Keratinocyte (primary cell): Measurements from ENCODE around the gene CFAP100. TPM values are rescaled to one million over a fixed set of nuclear protein-coding genes. Genes with fewer than 3 reads are reported as not detected.

ENCODE experiments used
- DNase-seq: peaks from one replicate; pipeline ENCODE4 v3.0.0-alpha.2; 2011; ENCODE audit warnings: low read depth, missing footprints, low spot score
- FAIRE-seq: peaks from 2 replicates; lab custom pipeline; 2011; peaks lifted over from hg19 to GRCh38; lab: Jason Lieb, UNC
- H2AFZ ChIP-seq: 2 replicates; pipeline ENCODE4 v1.6.0; 2012; ENCODE audit warnings: low read length, control low read depth, inconsistent platforms; ENCODE audit not compliant: control insufficient read depth
- H3K27ac ChIP-seq: 2 replicates; pipeline ENCODE4 v1.5.1; 2011; ENCODE audit warnings: low read length; ENCODE audit not compliant: control insufficient read depth, insufficient read depth
- H3K27me3 ChIP-seq: 3 replicates; pipeline ENCODE4 v1.6.0; 2011; ENCODE audit warnings: low read length; ENCODE audit not compliant: control insufficient read depth, insufficient read depth; ENCODE audit errors: extremely low read depth
- H3K36me3 ChIP-seq, 2 experiments: 2 replicates in 1 of 2; 3 replicates in 1 of 2; pipeline ENCODE4 v1.5.1; 2011; ENCODE audit warnings: low read length in 2 of 2, mild to moderate bottlenecking in 1 of 2; ENCODE audit not compliant: control insufficient read depth in 2 of 2, insufficient read depth in 2 of 2; ENCODE audit errors: extremely low read depth in 1 of 2
- H3K4me1 ChIP-seq: 3 replicates; pipeline ENCODE4 v1.5.1; 2011; ENCODE audit warnings: low read length; ENCODE audit not compliant: control insufficient read depth, insufficient read depth; ENCODE audit errors: extremely low read depth
- H3K4me2 ChIP-seq: 3 replicates; pipeline ENCODE4 v1.6.0; 2011; ENCODE audit warnings: low read depth, low read length; ENCODE audit not compliant: control insufficient read depth, insufficient read depth; ENCODE audit errors: extremely low read depth
- H3K4me3 ChIP-seq, 3 experiments: fragments of 200-600 bp in 1 of 3; sonication (generic) in 1 of 3; 2 replicates in 2 of 3; 3 replicates in 1 of 3; pipeline ENCODE4 v1.5.1; 2011 to 2016; ENCODE audit warnings: low read length in 3 of 3, mild to moderate bottlenecking in 3 of 3, control low read depth in 2 of 3, inconsistent platforms in 1 of 3, low read depth in 1 of 3, mixed read lengths in 1 of 3, mixed run types in 1 of 3, moderate library complexity in 1 of 3; ENCODE audit not compliant: control insufficient read depth in 2 of 3, insufficient read depth in 2 of 3; ENCODE audit errors: extremely low read depth in 1 of 3
- H3K79me2 ChIP-seq: 2 replicates; pipeline ENCODE4 v1.6.0; 2012; ENCODE audit warnings: low read length; ENCODE audit not compliant: control insufficient read depth, insufficient read depth
- H3K9ac ChIP-seq: 3 replicates; pipeline ENCODE4 v1.6.0; 2011; ENCODE audit warnings: low read length; ENCODE audit not compliant: control insufficient read depth, insufficient read depth; ENCODE audit errors: extremely low read depth
- H3K9me1 ChIP-seq: 3 replicates; pipeline ENCODE4 v1.6.0; 2011; ENCODE audit warnings: low read length; ENCODE audit not compliant: control insufficient read depth, insufficient read depth; ENCODE audit errors: extremely low read depth
- H3K9me3 ChIP-seq: 2 replicates; pipeline ENCODE4 v1.5.1; 2012; ENCODE audit warnings: low read depth, low read length; ENCODE audit not compliant: control insufficient read depth
- H4K20me1 ChIP-seq: 3 replicates; pipeline ENCODE4 v1.6.0; 2011; ENCODE audit warnings: low read length; ENCODE audit not compliant: control insufficient read depth, insufficient read depth; ENCODE audit errors: extremely low read depth
- EZH2 ChIP-seq: IDR thresholded peaks from one replicate; pipeline ENCODE4 v1.6.1; 2012; ENCODE audit warnings: inconsistent platforms, mild to moderate bottlenecking, low read length, moderate library complexity
- dilution Hi-C: fragments of 300-500 bp; cut with MboI; formaldehyde crosslinking; loops from one replicate; pipeline ENCODE4 v1.7.0; 2020; ENCODE audit warnings: low sequenced_read_pairs; ENCODE audit not compliant: extremely low pct_ligation_motif_present
- polyA plus RNA-seq, 5 experiments: library from polyadenylated mRNA; depleted of rRNA in 3 of 5; stranded (reverse) in 3 of 5; stranded (forward) in 1 of 5; unstranded in 1 of 5; fragments of >200 nt; gene quantifications; 1 replicate in 1 of 5; 2 replicates in 3 of 5; 3 replicates in 1 of 5; pipeline versions ENCODE4 v1.2.1 to v1.2.3, GENCODE V29; 2011 to 2012; ENCODE audit warnings: missing spikeins in 2 of 5, low read depth in 1 of 5, low replicate concordance in 1 of 5
- TF ChIP-seq, protein P1 (sequence below), 3 experiments: IDR thresholded peaks in 1 of 3; conservative IDR thresholded peaks in 1 of 3; optimal IDR thresholded peaks in 1 of 3; 2 replicates in 2 of 3; 3 replicates in 1 of 3; pipeline versions ENCODE3 to v1.5.1; 2011; ENCODE audit warnings: low read length in 3 of 3, mild to moderate bottlenecking in 3 of 3, moderate library complexity in 2 of 3, control low read depth in 1 of 3, inconsistent platforms in 1 of 3; ENCODE audit not compliant: insufficient read depth in 2 of 3; ENCODE audit errors: extremely low read depth in 1 of 3

Gene CFAP100
- polyA plus RNA-seq, 1 donor (not counting 4 experiments of a cell fraction or from before 2014, with no cell fraction given), result not detected

DNA sequence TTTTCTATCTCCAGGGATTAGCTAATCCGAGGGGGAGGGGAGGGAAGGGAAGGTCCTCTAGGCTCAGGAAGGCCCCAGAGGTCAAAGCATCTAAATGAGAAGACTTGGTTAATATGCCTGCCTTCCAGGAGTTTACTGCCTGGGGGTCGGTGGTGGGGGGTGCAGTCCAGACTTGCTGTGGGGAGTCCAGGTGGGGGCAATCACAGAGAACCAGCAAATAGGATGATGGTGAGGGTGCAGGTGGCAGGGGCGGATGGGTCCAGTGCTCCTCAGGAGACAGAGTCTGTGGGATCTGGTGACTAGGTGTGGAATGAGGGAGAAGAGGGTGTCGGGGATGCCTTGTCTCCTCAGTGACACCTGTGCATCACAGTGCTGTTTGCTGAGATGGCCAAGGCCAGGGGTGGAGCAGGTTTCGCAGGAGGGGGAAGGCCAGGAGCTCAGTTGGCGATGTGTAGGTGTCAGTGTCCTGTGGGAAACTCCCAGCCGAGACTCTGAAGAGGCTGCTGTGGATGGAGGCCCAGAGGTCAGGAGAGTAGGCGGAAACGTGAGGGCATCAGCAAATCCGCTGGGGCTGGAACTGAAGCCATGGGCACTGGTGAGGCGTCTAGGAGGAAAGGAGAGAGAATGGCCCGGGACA is 8.1 kb downstream of the CFAP100 start:
- no peak for DNase-seq
- Histone ChIP-seq H3K27me3 (peaks cover 8% of the 10 kb centered on the region), H3K4me2 (no peak overlapping the region), H4K20me1 (no peaks in the 10 kb centered on the region), H3K9me3 (no peaks in the 10 kb centered on the region), H3K4me3 (no peak overlapping the region), H3K27ac (no peak overlapping the region), H3K36me3 (no peaks in the 10 kb centered on the region), H3K9ac (no peak overlapping the region), H2AFZ (no peak overlapping the region), H3K4me1 (no peaks in the 10 kb centered on the region), H3K9me1 (no peaks in the 10 kb centered on the region), H3K79me2 (no peaks in the 10 kb centered on the region)
- dilution Hi-C loops, result no loop called here
- no peak for FAIRE-seq
- TF ChIP-seq, protein P1, sequence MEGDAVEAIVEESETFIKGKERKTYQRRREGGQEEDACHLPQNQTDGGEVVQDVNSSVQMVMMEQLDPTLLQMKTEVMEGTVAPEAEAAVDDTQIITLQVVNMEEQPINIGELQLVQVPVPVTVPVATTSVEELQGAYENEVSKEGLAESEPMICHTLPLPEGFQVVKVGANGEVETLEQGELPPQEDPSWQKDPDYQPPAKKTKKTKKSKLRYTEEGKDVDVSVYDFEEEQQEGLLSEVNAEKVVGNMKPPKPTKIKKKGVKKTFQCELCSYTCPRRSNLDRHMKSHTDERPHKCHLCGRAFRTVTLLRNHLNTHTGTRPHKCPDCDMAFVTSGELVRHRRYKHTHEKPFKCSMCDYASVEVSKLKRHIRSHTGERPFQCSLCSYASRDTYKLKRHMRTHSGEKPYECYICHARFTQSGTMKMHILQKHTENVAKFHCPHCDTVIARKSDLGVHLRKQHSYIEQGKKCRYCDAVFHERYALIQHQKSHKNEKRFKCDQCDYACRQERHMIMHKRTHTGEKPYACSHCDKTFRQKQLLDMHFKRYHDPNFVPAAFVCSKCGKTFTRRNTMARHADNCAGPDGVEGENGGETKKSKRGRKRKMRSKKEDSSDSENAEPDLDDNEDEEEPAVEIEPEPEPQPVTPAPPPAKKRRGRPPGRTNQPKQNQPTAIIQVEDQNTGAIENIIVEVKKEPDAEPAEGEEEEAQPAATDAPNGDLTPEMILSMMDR (optimal IDR thresholded peaks at IDR 0.05 in 1 of 3, IDR thresholded peaks at IDR 0.05 in 1 of 3, conservative IDR thresholded peaks at IDR 0.05 in 1 of 3; ENCODE audit: extremely low read depth in 1 of 3, insufficient read depth in 2 of 3, low read length in 3 of 3), result no peak
- no peak for TF ChIP-seq EZH2

DNA sequence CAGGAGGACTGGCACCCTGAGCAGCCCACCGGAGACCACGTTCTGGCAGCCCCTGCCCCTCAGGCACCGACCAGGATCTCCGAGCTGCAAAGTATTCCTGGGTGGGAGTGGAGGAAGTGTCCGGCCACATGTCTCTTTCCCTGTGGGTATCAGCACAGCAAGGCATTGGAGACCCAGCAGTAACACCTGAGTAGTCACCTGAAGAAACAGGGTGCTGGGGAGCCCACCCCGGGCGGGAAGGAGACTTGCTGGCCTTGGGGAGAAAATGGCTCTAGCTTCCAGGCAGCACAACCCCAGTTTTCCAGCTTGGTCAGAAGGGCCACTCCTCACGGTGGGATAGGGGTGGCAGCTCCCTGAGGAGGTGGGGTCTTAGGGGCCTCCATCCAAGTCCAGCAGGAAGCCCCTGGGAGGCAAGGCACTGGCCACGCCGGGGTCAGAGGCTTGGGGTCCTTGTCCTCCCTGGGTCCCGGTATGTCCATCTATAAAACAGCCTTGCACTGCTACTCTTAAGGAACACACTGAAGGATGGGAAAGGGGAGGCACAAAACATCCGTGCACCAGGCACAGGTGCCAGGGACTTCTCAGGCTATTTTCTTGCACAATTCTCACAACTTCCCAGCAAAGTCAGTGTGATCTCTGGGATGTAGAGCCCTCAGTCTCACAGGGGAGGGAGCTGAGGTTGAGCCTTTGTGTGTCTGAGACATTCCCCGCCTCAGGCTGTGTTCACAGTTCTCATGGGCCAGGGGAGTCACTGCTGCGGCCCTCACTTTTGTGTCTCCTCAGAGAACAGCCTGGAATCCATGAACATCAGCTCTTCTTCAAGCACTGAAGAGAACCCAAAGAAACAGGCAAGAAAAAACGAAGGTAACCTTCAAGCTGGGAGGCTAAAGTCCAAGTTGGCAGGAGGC is 11.9 kb downstream of the CFAP100 start:
- H3K4me3 ChIP-seq, result no peak overlapping the region
- H3K9ac ChIP-seq, result no peak overlapping the region
- dilution Hi-C loops, result no loop called here
- no peaks in the 10 kb centered on the region for H3K9me3 ChIP-seq
- H3K27me3 ChIP-seq, result peaks cover 12% of the 10 kb centered on the region
- FAIRE-seq (no peak), DNase-seq (no peak)
- H3K4me2 ChIP-seq, result no peak overlapping the region
- H3K36me3 ChIP-seq, result no peaks in the 10 kb centered on the region
- H4K20me1 ChIP-seq, result no peaks in the 10 kb centered on the region
- no peak for TF ChIP-seq EZH2
- TF ChIP-seq, protein P1 (optimal IDR thresholded peaks at IDR 0.05 in 1 of 3, IDR thresholded peaks at IDR 0.05 in 1 of 3, conservative IDR thresholded peaks at IDR 0.05 in 1 of 3; ENCODE audit: extremely low read depth in 1 of 3, insufficient read depth in 2 of 3, low read length in 3 of 3), result no peak
- no peaks in the 10 kb centered on the region for H3K9me1 ChIP-seq
- H2AFZ ChIP-seq, result no peak overlapping the region
- H3K27ac ChIP-seq, result no peak overlapping the region
- H3K79me2 ChIP-seq, result no peaks in the 10 kb centered on the region
- H3K4me1 ChIP-seq, result no peaks in the 10 kb centered on the region
